SK-N-SH (cell line): ENCODE measurements around the gene IL27RA.

Experiments
- CHD2 ChIP-seq: fragments of 150-350 bp; IDR thresholded peaks from 2 replicates; pipeline ENCODE4 v1.6.1; 2018; ENCODE audit warnings: low read length; ENCODE audit not compliant: partially characterized antibody
- ELF1 ChIP-seq: IDR thresholded peaks from 2 replicates; pipeline ENCODE4 v1.4.0; 2012
- EZH2phosphoT487 ChIP-seq: fragments of 200-600 bp; sonication (generic); IDR thresholded peaks from 2 replicates; pipeline ENCODE4 v1.6.1; 2017; ENCODE audit warnings: low read depth, mixed run types, mild to moderate bottlenecking, antibody characterized with exemption, moderate library complexity, borderline replicate concordance
- FOSL2 ChIP-seq: IDR thresholded peaks from 2 replicates; pipeline ENCODE4 v1.4.0; 2012; ENCODE audit warnings: low read depth, mild to moderate bottlenecking, moderate library complexity, borderline replicate concordance
- GATA2 ChIP-seq: sonication (generic); formaldehyde crosslinking; IDR thresholded peaks from 2 replicates; pipeline ENCODE4 v1.5.0; 2020; ENCODE audit warnings: mild to moderate bottlenecking, missing genetic modification reagents
- JUND ChIP-seq: IDR thresholded peaks from 2 replicates; pipeline ENCODE4 v1.4.0; 2012
- POLR2AphosphoS5 ChIP-seq: IDR thresholded peaks from 2 replicates; pipeline ENCODE4 v1.6.1; 2012; ENCODE audit warnings: low read depth, low read length
- RAD21 ChIP-seq: IDR thresholded peaks from 2 replicates; pipeline ENCODE4 v1.6.1; 2012; ENCODE audit warnings: mild to moderate bottlenecking, low read length
- TF ChIP-seq, protein P1 (sequence below): fragments of 200-600 bp; sonication (generic); IDR thresholded peaks from 2 replicates; pipeline ENCODE4 v1.6.1; 2017; ENCODE audit warnings: antibody characterized with exemption, mild to moderate bottlenecking, moderate library complexity
- TF ChIP-seq, protein P2 (sequence below): IDR thresholded peaks from 2 replicates; pipeline ENCODE4 v1.6.1; 2012; ENCODE audit warnings: mild to moderate bottlenecking, low read depth, low read length, moderate library complexity
- TF ChIP-seq, protein P3 (sequence below): IDR thresholded peaks from 2 replicates; pipeline ENCODE4 v1.4.0; 2012; ENCODE audit warnings: low read depth, borderline replicate concordance
- TF ChIP-seq, protein P4 (sequence below): IDR thresholded peaks from 2 replicates; pipeline ENCODE4 v1.4.0; 2012; ENCODE audit warnings: low read depth

DNA sequence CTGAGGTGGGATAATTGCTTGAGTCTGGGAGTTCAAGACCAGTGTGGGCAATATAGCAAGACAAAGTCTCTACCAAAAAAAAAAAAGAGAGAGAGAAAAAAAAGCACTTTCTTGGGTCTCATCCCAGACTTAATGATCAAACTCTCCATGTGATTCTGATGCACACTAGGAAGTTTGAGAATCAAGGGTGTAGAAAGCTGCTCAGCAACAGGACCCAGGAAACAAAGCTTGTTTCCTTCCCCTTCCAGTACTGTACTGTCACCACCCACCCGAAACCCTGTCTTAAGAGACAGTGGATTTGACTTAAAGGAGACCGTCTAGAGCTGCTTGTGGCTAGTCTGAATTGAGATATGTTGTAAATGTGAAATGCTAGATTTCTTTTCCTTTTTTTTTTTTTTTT lies 46.8 kb downstream of the IL27RA start:
- no peak for TF ChIP-seq CHD2
- TF ChIP-seq, protein P1, sequence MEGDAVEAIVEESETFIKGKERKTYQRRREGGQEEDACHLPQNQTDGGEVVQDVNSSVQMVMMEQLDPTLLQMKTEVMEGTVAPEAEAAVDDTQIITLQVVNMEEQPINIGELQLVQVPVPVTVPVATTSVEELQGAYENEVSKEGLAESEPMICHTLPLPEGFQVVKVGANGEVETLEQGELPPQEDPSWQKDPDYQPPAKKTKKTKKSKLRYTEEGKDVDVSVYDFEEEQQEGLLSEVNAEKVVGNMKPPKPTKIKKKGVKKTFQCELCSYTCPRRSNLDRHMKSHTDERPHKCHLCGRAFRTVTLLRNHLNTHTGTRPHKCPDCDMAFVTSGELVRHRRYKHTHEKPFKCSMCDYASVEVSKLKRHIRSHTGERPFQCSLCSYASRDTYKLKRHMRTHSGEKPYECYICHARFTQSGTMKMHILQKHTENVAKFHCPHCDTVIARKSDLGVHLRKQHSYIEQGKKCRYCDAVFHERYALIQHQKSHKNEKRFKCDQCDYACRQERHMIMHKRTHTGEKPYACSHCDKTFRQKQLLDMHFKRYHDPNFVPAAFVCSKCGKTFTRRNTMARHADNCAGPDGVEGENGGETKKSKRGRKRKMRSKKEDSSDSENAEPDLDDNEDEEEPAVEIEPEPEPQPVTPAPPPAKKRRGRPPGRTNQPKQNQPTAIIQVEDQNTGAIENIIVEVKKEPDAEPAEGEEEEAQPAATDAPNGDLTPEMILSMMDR: no peak
- TF ChIP-seq, protein P2, sequence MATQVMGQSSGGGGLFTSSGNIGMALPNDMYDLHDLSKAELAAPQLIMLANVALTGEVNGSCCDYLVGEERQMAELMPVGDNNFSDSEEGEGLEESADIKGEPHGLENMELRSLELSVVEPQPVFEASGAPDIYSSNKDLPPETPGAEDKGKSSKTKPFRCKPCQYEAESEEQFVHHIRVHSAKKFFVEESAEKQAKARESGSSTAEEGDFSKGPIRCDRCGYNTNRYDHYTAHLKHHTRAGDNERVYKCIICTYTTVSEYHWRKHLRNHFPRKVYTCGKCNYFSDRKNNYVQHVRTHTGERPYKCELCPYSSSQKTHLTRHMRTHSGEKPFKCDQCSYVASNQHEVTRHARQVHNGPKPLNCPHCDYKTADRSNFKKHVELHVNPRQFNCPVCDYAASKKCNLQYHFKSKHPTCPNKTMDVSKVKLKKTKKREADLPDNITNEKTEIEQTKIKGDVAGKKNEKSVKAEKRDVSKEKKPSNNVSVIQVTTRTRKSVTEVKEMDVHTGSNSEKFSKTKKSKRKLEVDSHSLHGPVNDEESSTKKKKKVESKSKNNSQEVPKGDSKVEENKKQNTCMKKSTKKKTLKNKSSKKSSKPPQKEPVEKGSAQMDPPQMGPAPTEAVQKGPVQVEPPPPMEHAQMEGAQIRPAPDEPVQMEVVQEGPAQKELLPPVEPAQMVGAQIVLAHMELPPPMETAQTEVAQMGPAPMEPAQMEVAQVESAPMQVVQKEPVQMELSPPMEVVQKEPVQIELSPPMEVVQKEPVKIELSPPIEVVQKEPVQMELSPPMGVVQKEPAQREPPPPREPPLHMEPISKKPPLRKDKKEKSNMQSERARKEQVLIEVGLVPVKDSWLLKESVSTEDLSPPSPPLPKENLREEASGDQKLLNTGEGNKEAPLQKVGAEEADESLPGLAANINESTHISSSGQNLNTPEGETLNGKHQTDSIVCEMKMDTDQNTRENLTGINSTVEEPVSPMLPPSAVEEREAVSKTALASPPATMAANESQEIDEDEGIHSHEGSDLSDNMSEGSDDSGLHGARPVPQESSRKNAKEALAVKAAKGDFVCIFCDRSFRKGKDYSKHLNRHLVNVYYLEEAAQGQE: no peak
- no peak for TF ChIP-seq EZH2phosphoT487
- TF ChIP-seq, protein P3, sequence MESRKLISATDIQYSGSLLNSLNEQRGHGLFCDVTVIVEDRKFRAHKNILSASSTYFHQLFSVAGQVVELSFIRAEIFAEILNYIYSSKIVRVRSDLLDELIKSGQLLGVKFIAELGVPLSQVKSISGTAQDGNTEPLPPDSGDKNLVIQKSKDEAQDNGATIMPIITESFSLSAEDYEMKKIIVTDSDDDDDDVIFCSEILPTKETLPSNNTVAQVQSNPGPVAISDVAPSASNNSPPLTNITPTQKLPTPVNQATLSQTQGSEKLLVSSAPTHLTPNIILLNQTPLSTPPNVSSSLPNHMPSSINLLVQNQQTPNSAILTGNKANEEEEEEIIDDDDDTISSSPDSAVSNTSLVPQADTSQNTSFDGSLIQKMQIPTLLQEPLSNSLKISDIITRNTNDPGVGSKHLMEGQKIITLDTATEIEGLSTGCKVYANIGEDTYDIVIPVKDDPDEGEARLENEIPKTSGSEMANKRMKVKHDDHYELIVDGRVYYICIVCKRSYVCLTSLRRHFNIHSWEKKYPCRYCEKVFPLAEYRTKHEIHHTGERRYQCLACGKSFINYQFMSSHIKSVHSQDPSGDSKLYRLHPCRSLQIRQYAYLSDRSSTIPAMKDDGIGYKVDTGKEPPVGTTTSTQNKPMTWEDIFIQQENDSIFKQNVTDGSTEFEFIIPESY: no peak
- TF ChIP-seq RAD21: no peak
- no peak for TF ChIP-seq JUND
- no peak for TF ChIP-seq FOSL2
- TF ChIP-seq GATA2 (CRISPR knock-in tag): no peak
- no peak for TF ChIP-seq ELF1
- TF ChIP-seq POLR2AphosphoS5: no peak
- TF ChIP-seq, protein P4, sequence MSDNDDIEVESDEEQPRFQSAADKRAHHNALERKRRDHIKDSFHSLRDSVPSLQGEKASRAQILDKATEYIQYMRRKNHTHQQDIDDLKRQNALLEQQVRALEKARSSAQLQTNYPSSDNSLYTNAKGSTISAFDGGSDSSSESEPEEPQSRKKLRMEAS: no peak
